Endothelial cell of umbilical vein (primary cell): Measurements from ENCODE around the gene BLOC1S4. TPM values are rescaled to one million over a fixed set of nuclear protein-coding genes. Genes with fewer than 3 reads are reported as not detected.

Source experiments
- BruUV-seq: library from RNA; stranded (reverse); fragments of 400-500 nt; replicated peaks from 2 replicates; lab custom pipeline; 2021; lab: Mats Ljungman, UMichigan
- CTCF ChIA-PET: fragments of 300-600, 350-600 bp; sonication (Branson Sonifier 250); formaldehyde crosslinking; loops from one replicate; lab custom pipeline; 2021; ENCODE audit warnings: antibody characterized with exemption, inconsistent platforms; lab: Charles Lee
- POLR2A ChIA-PET: fragments of 300-600, 350-600 bp; sonication (Branson Sonifier 250); formaldehyde crosslinking; loops from one replicate; lab custom pipeline; 2021; ENCODE audit warnings: antibody characterized with exemption, inconsistent platforms; lab: Charles Lee
- DNase-seq: peaks from one replicate; pipeline ENCODE4 v3.0.0-alpha.2; 2011; ENCODE audit warnings: low read depth, low spot score
- FAIRE-seq: peaks from 2 replicates; lab custom pipeline; 2011; peaks lifted over from hg19 to GRCh38; lab: Jason Lieb, UNC
- H2AFZ ChIP-seq: 2 replicates; pipeline ENCODE4 v1.6.0; 2012; ENCODE audit warnings: low read depth, low read length, control low read depth, inconsistent platforms
- H3K27ac ChIP-seq: 2 replicates; pipeline ENCODE4 v1.5.1; 2011; ENCODE audit warnings: low read depth, mild to moderate bottlenecking, control low read depth, low read length, moderate library complexity; ENCODE audit not compliant: insufficient read depth
- H3K27me3 ChIP-seq, 2 experiments: 2 replicates each; pipeline versions ENCODE4 v1.6.0 to v1.6.1; 2011; ENCODE audit warnings: low read length in 2 of 2, mixed read lengths in 1 of 2; ENCODE audit not compliant: control insufficient read depth in 2 of 2, insufficient read depth in 2 of 2
- H3K36me3 ChIP-seq, 2 experiments: 2 replicates in 1 of 2; 3 replicates in 1 of 2; pipeline ENCODE4 v1.5.1; 2011; ENCODE audit warnings: low read length in 2 of 2, mild to moderate bottlenecking in 1 of 2, moderate library complexity in 1 of 2; ENCODE audit not compliant: control insufficient read depth in 2 of 2, insufficient read depth in 2 of 2; ENCODE audit errors: extremely low read depth in 1 of 2
- H3K4me1 ChIP-seq: 3 replicates; pipeline ENCODE4 v1.5.1; 2011; ENCODE audit warnings: mild to moderate bottlenecking, low read length; ENCODE audit not compliant: control insufficient read depth, insufficient read depth; ENCODE audit errors: extremely low read depth
- H3K4me2 ChIP-seq: 2 replicates; pipeline ENCODE4 v1.6.1; 2011; ENCODE audit warnings: low read length, control low read depth, mixed read lengths; ENCODE audit not compliant: insufficient read depth
- H3K4me3 ChIP-seq, 3 experiments: fragments of 200-600 bp in 1 of 3; sonication (generic), shearing (Covaris generic) in 1 of 3; replicated peaks in 1 of 3; 2 replicates each; pipeline ENCODE4 v1.5.1; 2011 to 2016; ENCODE audit warnings: control low read depth in 3 of 3, low read length in 3 of 3, mild to moderate bottlenecking in 2 of 3, inconsistent platforms in 1 of 3, low read depth in 1 of 3, moderate library complexity in 1 of 3; ENCODE audit not compliant: insufficient read depth in 1 of 3
- H3K79me2 ChIP-seq: 2 replicates; pipeline ENCODE4 v1.6.0; 2012; ENCODE audit warnings: low read length, inconsistent platforms; ENCODE audit not compliant: control insufficient read depth, insufficient read depth
- H3K9ac ChIP-seq: replicated peaks from 2 replicates; pipeline ENCODE3; 2011; ENCODE audit warnings: low read length, control low read depth; ENCODE audit not compliant: insufficient read depth; ENCODE audit errors: extremely low read depth
- H3K9me1 ChIP-seq: replicated peaks from 3 replicates; pipeline ENCODE4 v1.6.0; 2011; ENCODE audit warnings: mild to moderate bottlenecking, low read length; ENCODE audit not compliant: control insufficient read depth, insufficient read depth; ENCODE audit errors: extremely low read depth
- H3K9me3 ChIP-seq: replicated peaks from 2 replicates; pipeline ENCODE4 v1.5.1; 2012; ENCODE audit warnings: low read length, inconsistent platforms; ENCODE audit not compliant: control insufficient read depth, insufficient read depth
- H4K20me1 ChIP-seq: replicated peaks from 2 replicates; pipeline ENCODE3; 2011; ENCODE audit warnings: mild to moderate bottlenecking, low read length; ENCODE audit not compliant: control insufficient read depth, insufficient read depth; ENCODE audit errors: extremely low read depth
- EZH2 ChIP-seq: IDR thresholded peaks from 2 replicates; pipeline ENCODE4 v1.6.1; 2012; ENCODE audit warnings: borderline replicate concordance, low read depth, mild to moderate bottlenecking, moderate library complexity, low read length, inconsistent platforms; ENCODE audit not compliant: severe bottlenecking
- FOS ChIP-seq: IDR thresholded peaks from 2 replicates; pipeline ENCODE4 v1.6.1; 2011; ENCODE audit warnings: mild to moderate bottlenecking, low read length, moderate library complexity, borderline replicate concordance; ENCODE audit not compliant: insufficient read depth
- GATA2 ChIP-seq: IDR thresholded peaks from 2 replicates; pipeline ENCODE4 v1.7.0; 2011; ENCODE audit warnings: low read depth, mild to moderate bottlenecking, moderate library complexity, mixed read lengths, low read length; ENCODE audit not compliant: insufficient read length, insufficient read depth
- JUN ChIP-seq: IDR thresholded peaks from 2 replicates; pipeline ENCODE4 v1.6.1; 2011; ENCODE audit warnings: borderline replicate concordance, low read depth; ENCODE audit not compliant: insufficient read length, insufficient read depth
- MYC ChIP-seq: IDR thresholded peaks from one replicate; pipeline ENCODE4 v1.6.1; 2011; ENCODE audit warnings: mild to moderate bottlenecking, low read depth, low read length
- POLR2A ChIP-seq: IDR thresholded peaks from 2 replicates; pipeline ENCODE4 v1.6.1; 2012; ENCODE audit warnings: low read depth, mild to moderate bottlenecking, control low read depth, low read length
- POLR2AphosphoS5 ChIP-seq: IDR thresholded peaks from 2 replicates; pipeline ENCODE4 v1.6.1; 2012; ENCODE audit warnings: low read depth, mild to moderate bottlenecking, control low read depth, low read length, moderate library complexity; ENCODE audit not compliant: insufficient read depth
- dilution Hi-C: fragments of 300-500 bp; cut with MboI; formaldehyde crosslinking; loops from one replicate; pipeline ENCODE4 v1.15.0; 2019; ENCODE audit warnings: low sequenced_read_pairs; ENCODE audit not compliant: extremely low pct_ligation_motif_present
- intact Hi-C: fragments of 100-400 bp; cut with micrococcal nuclease; formaldehyde crosslinking; loops from one replicate; pipeline ENCODE4 v1.10.0; 2022
- polyA plus RNA-seq, 4 experiments: library from polyadenylated mRNA; depleted of rRNA in 3 of 4; stranded (reverse) in 3 of 4; unstranded in 1 of 4; fragments of >200 nt; gene quantifications; 2 replicates each; pipeline versions ENCODE4 v1.2.1 to v1.2.3, GENCODE V29; 2011 to 2012; ENCODE audit warnings: missing spikeins in 1 of 4
- total RNA-seq: library from RNA; stranded (reverse); gene quantifications from 2 replicates; pipeline ENCODE4 v1.2.3, GENCODE V29; 2021
- TF ChIP-seq, protein P1 (sequence below): IDR thresholded peaks from 2 replicates; pipeline ENCODE4 v1.6.1; 2011; ENCODE audit not compliant: insufficient read depth, insufficient read length
- TF ChIP-seq, protein P2 (sequence below), 2 donors: IDR thresholded peaks; 1 replicate in 1 of 2; 2 replicates in 1 of 2; pipeline ENCODE4 v1.5.1; 2011; ENCODE audit warnings: low read length in 2 of 2, mild to moderate bottlenecking in 2 of 2, moderate library complexity in 2 of 2, control low read depth in 1 of 2, inconsistent platforms in 1 of 2, low read depth in 1 of 2; ENCODE audit not compliant: insufficient read depth in 1 of 2; ENCODE audit errors: extremely low read depth in 1 of 2

Gene BLOC1S4
- total and polyA plus RNA-seq, 2 donors (not counting 3 experiments of a cell fraction or from before 2014, with no cell fraction given), result 12.7 to 16.9 TPM

DNA sequence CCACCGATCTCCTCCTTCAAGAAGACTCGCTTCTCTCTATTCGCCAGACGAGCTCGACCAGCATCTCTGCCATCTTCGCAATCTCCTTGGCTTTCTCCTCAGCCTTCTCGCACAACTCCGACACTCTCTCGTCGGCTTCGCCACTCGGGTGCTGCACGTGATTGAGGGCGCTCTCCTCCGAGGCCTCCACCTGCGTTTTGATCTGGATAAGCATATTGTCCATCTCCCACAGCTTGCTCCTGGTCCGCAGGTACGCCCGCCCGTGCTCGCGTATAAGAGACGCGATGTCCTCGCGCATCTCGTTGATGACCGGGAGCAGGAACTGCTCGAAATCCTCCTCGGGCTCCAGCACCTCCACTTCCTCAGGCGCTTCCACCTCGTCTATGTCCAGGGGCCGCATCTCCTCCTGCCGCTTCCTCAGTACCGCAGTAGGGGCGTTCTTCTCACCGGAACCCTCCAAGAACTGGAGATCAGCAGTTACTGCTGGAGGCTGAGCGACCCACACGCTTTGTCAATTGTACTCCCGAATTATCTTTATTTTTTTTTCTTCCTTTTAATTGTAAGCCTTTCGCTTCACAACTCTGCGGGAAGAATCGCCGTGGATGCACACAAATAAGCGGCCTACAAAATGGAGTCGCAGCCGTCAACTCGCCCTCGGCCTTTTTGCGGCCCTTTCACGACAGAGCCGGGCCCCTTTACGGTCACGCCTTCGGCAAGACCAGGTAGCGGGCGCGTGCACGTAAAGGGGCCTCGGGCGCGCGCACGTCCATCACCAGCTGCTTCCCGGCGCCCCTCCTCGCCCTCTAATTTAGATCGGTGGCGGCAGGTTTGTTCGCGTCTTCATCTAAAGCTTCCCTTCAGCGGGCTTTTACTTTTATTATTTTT lies 6.5 kb upstream of the BLOC1S4 start, which contains the start of gene MRFAP1L1:
TSS of gene MRFAP1L1 (minus strand) at position 636 of the 885 bp plus-strand sequence. CDS start at position 400, 236 bp downstream.
- dilution Hi-C loops (no loop called here), intact Hi-C loops (loop anchor here (1.0 to 2.0 kb wide), 3 partner anchors 35 to 135 kb away; partner anchors contain the start of genes MAN2B2 and MRFAP1)
- H3K36me3 ChIP-seq, result no peaks in the 10 kb centered on the region
- ChIA-PET CTCF (interaction anchor here (1.0 to 1.9 kb wide), 10 partner anchors 8 to 459 kb away, joined by 3 to 7 read pairs (median 3); partner anchors contain the start of genes MAN2B2 and S100P), POLR2A (interaction anchor here (0.8 to 1.5 kb wide), 2 partner anchors 36 to 69 kb away, joined by 3 to 4 read pairs; partner anchors contain the start of gene MRFAP1)
- peak; percentile 89 for FAIRE-seq
- H3K4me3 ChIP-seq, result peak within 1 kb of the TSS; percentile 63 to 81 (median 71)
- TSS peak; percentile 73 for BruUV-seq
- peak within 1 kb of the TSS; percentile 34 for H3K27ac ChIP-seq
- H3K4me2 ChIP-seq, result peak within 1 kb of the TSS; percentile 86
- H2AFZ ChIP-seq, result peak within 1 kb of the TSS; percentile 89
- TF ChIP-seq, protein P1, sequence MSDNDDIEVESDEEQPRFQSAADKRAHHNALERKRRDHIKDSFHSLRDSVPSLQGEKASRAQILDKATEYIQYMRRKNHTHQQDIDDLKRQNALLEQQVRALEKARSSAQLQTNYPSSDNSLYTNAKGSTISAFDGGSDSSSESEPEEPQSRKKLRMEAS, result peak; percentile 53
- TF ChIP-seq POLR2AphosphoS5 (peak; percentile 55), FOS (no peak), POLR2A (peak; percentile 69), JUN (no peak), GATA2 (no peak), MYC (no peak), EZH2 (no peak)
- TF ChIP-seq, protein P2, sequence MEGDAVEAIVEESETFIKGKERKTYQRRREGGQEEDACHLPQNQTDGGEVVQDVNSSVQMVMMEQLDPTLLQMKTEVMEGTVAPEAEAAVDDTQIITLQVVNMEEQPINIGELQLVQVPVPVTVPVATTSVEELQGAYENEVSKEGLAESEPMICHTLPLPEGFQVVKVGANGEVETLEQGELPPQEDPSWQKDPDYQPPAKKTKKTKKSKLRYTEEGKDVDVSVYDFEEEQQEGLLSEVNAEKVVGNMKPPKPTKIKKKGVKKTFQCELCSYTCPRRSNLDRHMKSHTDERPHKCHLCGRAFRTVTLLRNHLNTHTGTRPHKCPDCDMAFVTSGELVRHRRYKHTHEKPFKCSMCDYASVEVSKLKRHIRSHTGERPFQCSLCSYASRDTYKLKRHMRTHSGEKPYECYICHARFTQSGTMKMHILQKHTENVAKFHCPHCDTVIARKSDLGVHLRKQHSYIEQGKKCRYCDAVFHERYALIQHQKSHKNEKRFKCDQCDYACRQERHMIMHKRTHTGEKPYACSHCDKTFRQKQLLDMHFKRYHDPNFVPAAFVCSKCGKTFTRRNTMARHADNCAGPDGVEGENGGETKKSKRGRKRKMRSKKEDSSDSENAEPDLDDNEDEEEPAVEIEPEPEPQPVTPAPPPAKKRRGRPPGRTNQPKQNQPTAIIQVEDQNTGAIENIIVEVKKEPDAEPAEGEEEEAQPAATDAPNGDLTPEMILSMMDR (IDR thresholded peaks at IDR 0.05; ENCODE audit: extremely low read depth in 1 of 2, insufficient read depth in 1 of 2, low read depth in 1 of 2, low read length in 2 of 2), result no peak
- peaks cover 4 to 7% of the 10 kb centered on the region in 2 experiments for H3K27me3 ChIP-seq
- H3K4me1 ChIP-seq, result peaks cover 13% of the 10 kb centered on the region
- H4K20me1 ChIP-seq, result no peaks in the 10 kb centered on the region
- DNase-seq, result peak; percentile 97
- H3K9ac ChIP-seq, result peak within 1 kb of the TSS; percentile 83
- H3K9me1 ChIP-seq, result no peaks in the 10 kb centered on the region
- no peaks in the 10 kb centered on the region for H3K9me3 ChIP-seq
- peaks cover 42% of the 10 kb centered on the region for H3K79me2 ChIP-seq
